ENCODE measurements around the gene ACRBP.

- TF ChIP-seq CTCF (IDR thresholded peaks at IDR 0.05) (no peak), EP300 (IDR thresholded peaks at IDR 0.05) (no peak)
Observed at GRCh38 chr12:6618483-6619225, 28.6 kb downstream of the ACRBP start.

Data from tibial nerve (tissue), 4 donors.